Activated CD4-positive, alpha-beta T cell treated with anti-CD3 and anti-CD28 coated beads, Interleukin-2, Interleukin-6, amounts not matched to agents 100 ng/mL and 50 ng/mL, durations not matched to agents 16 hours and 8 hours (primary cell): Measurements from ENCODE around the gene GNAO1.

ENCODE experiments used
- DNase-seq: peaks from one replicate; pipeline ENCODE4 v3.0.0-alpha.2; 2020

The GNAO1 gene

GRCh38 chr16:56351481-56351880 is 160.2 kb downstream of the GNAO1 start:
- no peak for DNase-seq

GRCh38 chr16:56352351-56353053 is 161.2 kb downstream of the GNAO1 start:
- no peak for DNase-seq

- DNase-seq: no peak
Measured at GRCh38 chr16:56353054-56353921, 162.0 kb downstream of the GNAO1 start.

- DNase-seq: no peak
Measured at GRCh38 chr16:56354016-56354415, 162.7 kb downstream of the GNAO1 start.

GRCh38 chr16:56354746-56355145 is 163.5 kb downstream of the GNAO1 start:
- no peak for DNase-seq

- DNase-seq: no peak
Measured at GRCh38 chr16:56355221-56355620, 163.9 kb downstream of the GNAO1 start.

- DNase-seq: no peak
Measured at GRCh38 chr16:56355786-56356275, 164.5 kb downstream of the GNAO1 start.

GRCh38 chr16:56356276-56357240 is 165.3 kb downstream of the GNAO1 start:
- peak; percentile 77 for DNase-seq

- no peak for DNase-seq
Measured at GRCh38 chr16:56357241-56357764, 166.0 kb downstream of the GNAO1 start.

- no peak for DNase-seq
Measured at GRCh38 chr16:56357765-56358322, 166.6 kb downstream of the GNAO1 start.

GRCh38 chr16:56360117-56361008 is 169.1 kb downstream of the GNAO1 start:
- no peak for DNase-seq

GRCh38 chr16:56362057-56362655 is 170.9 kb downstream of the GNAO1 start:
- DNase-seq: no peak

- DNase-seq: no peak
Measured at GRCh38 chr16:56362706-56363105, 171.4 kb downstream of the GNAO1 start.

- DNase-seq: no peak
Measured at GRCh38 chr16:56363181-56363716, 172.0 kb downstream of the GNAO1 start.

GRCh38 chr16:56363781-56364565 is 172.7 kb downstream of the GNAO1 start:
- no peak for DNase-seq

GRCh38 chr16:56364865-56365264 is 173.6 kb downstream of the GNAO1 start:
- no peak for DNase-seq

- DNase-seq: no peak
Measured at GRCh38 chr16:56365552-56365951, 174.3 kb downstream of the GNAO1 start.

GRCh38 chr16:56366945-56367344 is 175.7 kb downstream of the GNAO1 start:
- DNase-seq: no peak

GRCh38 chr16:56367764-56368163 is 176.5 kb downstream of the GNAO1 start:
- no peak for DNase-seq

- DNase-seq: no peak
Measured at GRCh38 chr16:56368545-56368944, 177.3 kb downstream of the GNAO1 start.
